ENCODE measurements around the gene SHISA7.

The SHISA7 gene

GRCh38 chr19:55461259-55461973 lies 18.3 kb upstream of the SHISA7 start, which contains the start of gene ISOC2:
Gene ISOC2 (minus strand): TSS chr19:55461642. CDS start chr19:55456486, 5,156 bp downstream.
- H3K4me3 ChIP-seq (ENCODE audit: low read length): peak within 1 kb of the TSS; percentile 64
- no peaks in the 10 kb centered on the region for H3K9me3 ChIP-seq (ENCODE audit: control insufficient read depth, insufficient read depth, low read length)
- no peak within 1 kb of the TSS for H3K27ac ChIP-seq (ENCODE audit: low read length)
- DNase-seq (ENCODE audit: low read depth, low spot score): peak; percentile 97
- H3K36me3 ChIP-seq (ENCODE audit: control insufficient read depth, insufficient read depth, low read length): no peaks in the 10 kb centered on the region
- H3K27me3 ChIP-seq (ENCODE audit: control insufficient read depth, insufficient read depth, low read length): no peaks in the 10 kb centered on the region
- no CpG with 5 or more reads among the region's 54 CpGs for WGBS (ENCODE audit: insufficient coverage, insufficient read length)
- H3K4me1 ChIP-seq (ENCODE audit: control insufficient read depth, insufficient read depth, low read length): peaks cover 4% of the 10 kb centered on the region

- DNase-seq (ENCODE audit: low read depth, low spot score): no peak
- 100% methylated on average over 1 of the region's 24 CpGs for WGBS (ENCODE audit: insufficient coverage, insufficient read length)
- H3K27ac ChIP-seq (ENCODE audit: low read length): no peak overlapping the region
- peaks cover 4% of the 10 kb centered on the region for H3K4me1 ChIP-seq (ENCODE audit: control insufficient read depth, insufficient read depth, low read length)
- H3K27me3 ChIP-seq (ENCODE audit: control insufficient read depth, insufficient read depth, low read length): no peaks in the 10 kb centered on the region
- H3K36me3 ChIP-seq (ENCODE audit: control insufficient read depth, insufficient read depth, low read length): no peaks in the 10 kb centered on the region
- H3K4me3 ChIP-seq (ENCODE audit: low read length): peak overlapping the region; percentile 64; the same call in 1 of the 2 replicates
- H3K9me3 ChIP-seq (ENCODE audit: control insufficient read depth, insufficient read depth, low read length): no peaks in the 10 kb centered on the region
These were observed 17.7 kb upstream of the SHISA7 start for GRCh38 chr19:55460670-55461258.

- Histone ChIP-seq H3K27ac (ENCODE audit: low read length) (no peak overlapping the region), H3K9me3 (ENCODE audit: control insufficient read depth, insufficient read depth, low read length) (no peaks in the 10 kb centered on the region), H3K36me3 (ENCODE audit: control insufficient read depth, insufficient read depth, low read length) (no peaks in the 10 kb centered on the region), H3K27me3 (ENCODE audit: control insufficient read depth, insufficient read depth, low read length) (no peaks in the 10 kb centered on the region), H3K4me3 (ENCODE audit: low read length) (no peak overlapping the region), H3K4me1 (ENCODE audit: control insufficient read depth, insufficient read depth, low read length) (peaks cover 4% of the 10 kb centered on the region)
- WGBS (ENCODE audit: insufficient coverage, insufficient read length): no CpG with 5 or more reads among the region's 16 CpGs
- no peak for DNase-seq (ENCODE audit: low read depth, low spot score)
These were observed 17.0 kb upstream of the SHISA7 start for GRCh38 chr19:55459950-55460657.

- Histone ChIP-seq H3K36me3 (ENCODE audit: control insufficient read depth, insufficient read depth, low read length) (no peaks in the 10 kb centered on the region), H3K4me3 (ENCODE audit: low read length) (no peak overlapping the region), H3K9me3 (ENCODE audit: control insufficient read depth, insufficient read depth, low read length) (no peaks in the 10 kb centered on the region), H3K27me3 (ENCODE audit: control insufficient read depth, insufficient read depth, low read length) (no peaks in the 10 kb centered on the region), H3K27ac (ENCODE audit: low read length) (no peak overlapping the region), H3K4me1 (ENCODE audit: control insufficient read depth, insufficient read depth, low read length) (peaks cover 4% of the 10 kb centered on the region)
- DNase-seq (ENCODE audit: low read depth, low spot score): no peak
- WGBS (ENCODE audit: insufficient coverage, insufficient read length): no CpG with 5 or more reads among the region's 8 CpGs
These were observed 16.4 kb upstream of the SHISA7 start for GRCh38 chr19:55459551-55459949.

GRCh38 chr19:55457683-55458457 lies 14.8 kb upstream of the SHISA7 start:
- 0 out of 2 replicates have a peak, but pooled peaks cover 3% of the 10 kb centered on the region for H3K4me1 ChIP-seq (ENCODE audit: control insufficient read depth, insufficient read depth, low read length)
- no peak overlapping the region for H3K27ac ChIP-seq (ENCODE audit: low read length)
- no peaks in the 10 kb centered on the region for H3K9me3 ChIP-seq (ENCODE audit: control insufficient read depth, insufficient read depth, low read length)
- no peak overlapping the region for H3K4me3 ChIP-seq (ENCODE audit: low read length)
- DNase-seq (ENCODE audit: low read depth, low spot score): no peak
- H3K36me3 ChIP-seq (ENCODE audit: control insufficient read depth, insufficient read depth, low read length): no peaks in the 10 kb centered on the region
- H3K27me3 ChIP-seq (ENCODE audit: control insufficient read depth, insufficient read depth, low read length): no peaks in the 10 kb centered on the region
- WGBS (ENCODE audit: insufficient coverage, insufficient read length): no CpG with 5 or more reads among the region's 16 CpGs

- Histone ChIP-seq H3K36me3 (ENCODE audit: control insufficient read depth, insufficient read depth, low read length) (no peaks in the 10 kb centered on the region), H3K27ac (ENCODE audit: low read length) (no peak overlapping the region), H3K9me3 (ENCODE audit: control insufficient read depth, insufficient read depth, low read length) (no peaks in the 10 kb centered on the region), H3K4me3 (ENCODE audit: low read length) (no peak overlapping the region), H3K4me1 (ENCODE audit: control insufficient read depth, insufficient read depth, low read length) (peaks cover 5% of the 10 kb centered on the region; the same call in 1 of the 2 replicates), H3K27me3 (ENCODE audit: control insufficient read depth, insufficient read depth, low read length) (peaks cover 4% of the 10 kb centered on the region; the same call in 1 of the 2 replicates)
- no peak for DNase-seq (ENCODE audit: low read depth, low spot score)
- WGBS (ENCODE audit: insufficient coverage, insufficient read length): no CpG with 5 or more reads among the region's 14 CpGs
These were observed 13.2 kb upstream of the SHISA7 start for GRCh38 chr19:55456347-55456746.

GRCh38 chr19:55455576-55456235 lies 12.6 kb upstream of the SHISA7 start:
- H3K4me3 ChIP-seq (ENCODE audit: low read length): no peak overlapping the region
- DNase-seq (ENCODE audit: low read depth, low spot score): no peak
- H3K9me3 ChIP-seq (ENCODE audit: control insufficient read depth, insufficient read depth, low read length): no peaks in the 10 kb centered on the region
- H3K27ac ChIP-seq (ENCODE audit: low read length): no peak overlapping the region
- WGBS (ENCODE audit: insufficient coverage, insufficient read length): no CpG with 5 or more reads among the region's 11 CpGs
- peaks cover 7% of the 10 kb centered on the region for H3K27me3 ChIP-seq (ENCODE audit: control insufficient read depth, insufficient read depth, low read length)
- H3K36me3 ChIP-seq (ENCODE audit: control insufficient read depth, insufficient read depth, low read length): no peaks in the 10 kb centered on the region
- H3K4me1 ChIP-seq (ENCODE audit: control insufficient read depth, insufficient read depth, low read length): peaks cover 5% of the 10 kb centered on the region; the same call in 1 of the 2 replicates

GRCh38 chr19:55454787-55455243 lies 11.7 kb upstream of the SHISA7 start:
- H3K4me1 ChIP-seq (ENCODE audit: control insufficient read depth, insufficient read depth, low read length): peaks cover 5% of the 10 kb centered on the region; the same call in 1 of the 2 replicates
- no peaks in the 10 kb centered on the region for H3K9me3 ChIP-seq (ENCODE audit: control insufficient read depth, insufficient read depth, low read length)
- H3K36me3 ChIP-seq (ENCODE audit: control insufficient read depth, insufficient read depth, low read length): no peaks in the 10 kb centered on the region
- H3K27me3 ChIP-seq (ENCODE audit: control insufficient read depth, insufficient read depth, low read length): peaks cover 11% of the 10 kb centered on the region
- no peak for DNase-seq (ENCODE audit: low read depth, low spot score)
- no CpG with 5 or more reads among the region's 14 CpGs for WGBS (ENCODE audit: insufficient coverage, insufficient read length)
- H3K4me3 ChIP-seq (ENCODE audit: low read length): no peak overlapping the region
- H3K27ac ChIP-seq (ENCODE audit: low read length): no peak overlapping the region

GRCh38 chr19:55453511-55454260 lies 10.6 kb upstream of the SHISA7 start:
- WGBS (ENCODE audit: insufficient coverage, insufficient read length): no CpG with 5 or more reads among the region's 12 CpGs
- Histone ChIP-seq H3K27ac (ENCODE audit: low read length) (no peak overlapping the region), H3K4me3 (ENCODE audit: low read length) (no peak overlapping the region), H3K4me1 (ENCODE audit: control insufficient read depth, insufficient read depth, low read length) (peaks cover 5% of the 10 kb centered on the region; the same call in 1 of the 2 replicates), H3K27me3 (ENCODE audit: control insufficient read depth, insufficient read depth, low read length) (peaks cover 16% of the 10 kb centered on the region), H3K36me3 (ENCODE audit: control insufficient read depth, insufficient read depth, low read length) (no peaks in the 10 kb centered on the region), H3K9me3 (ENCODE audit: control insufficient read depth, insufficient read depth, low read length) (no peaks in the 10 kb centered on the region)
- DNase-seq (ENCODE audit: low read depth, low spot score): no peak
